Measurements from ENCODE around the gene GPC5. TPM values are rescaled to one million over a fixed set of nuclear protein-coding genes. Genes with fewer than 3 reads are reported as not detected.

GPC5 gene
- total and polyA plus RNA-seq, 2 of the 8 experiments (the other 6 are each of a cell fraction or from before 2014, with no cell fraction given), result 0.20 to 0.39 TPM

- TF ChIP-seq CTCF (IDR thresholded peaks at IDR 0.05; ENCODE audit: control extremely low read depth in 1 of 3, insufficient read depth in 1 of 3, low read depth in 1 of 3, low read length in 3 of 3) (no peak), ASH2L (IDR thresholded peaks at IDR 0.05; ENCODE audit: low read length) (no peak), POLR2AphosphoS5 (IDR thresholded peaks at IDR 0.05; ENCODE audit: low read depth, low read length) (peak; percentile 76), HDAC2 (IDR thresholded peaks at IDR 0.05; ENCODE audit: borderline replicate concordance in 1 of 2, low read depth in 2 of 2, low read length in 2 of 2) (no peak), RBBP5 (IDR thresholded peaks at IDR 0.05; ENCODE audit: borderline replicate concordance, low read depth, low read length) (no peak), POLR2A (IDR thresholded peaks at IDR 0.05; ENCODE audit: control extremely low read depth in 1 of 2, low read depth in 2 of 2, low read length in 2 of 2) (peak; percentile 23 to 62; a peak in 2 of 3 replicates)
Measured at GRCh38 chr13:91349992-91350911, 48.2 kb upstream of the GPC5 start (continued).

All from H1 (cell line).